HCT116 (cell line): ENCODE measurements around the gene DIP2A. TPM values are rescaled to one million over a fixed set of nuclear protein-coding genes. Genes with fewer than 3 reads are reported as not detected.

Source experiments
- ATAC-seq: fragments of 200-7000 bp; cut with Tn5 transposase; 2 replicates; pipeline ENCODE4 v1.9.1; 2020; ENCODE audit warnings: mild to moderate bottlenecking, moderate library complexity
- BruUV-seq: library from RNA; stranded (reverse); fragments of 400-500 nt; replicated peaks from 2 replicates; lab custom pipeline; 2021; lab: Mats Ljungman, UMichigan
- CTCF ChIA-PET: fragments of 300-600 bp; sonication (Branson Sonifier 250); formaldehyde crosslinking; loops from one replicate; lab custom pipeline; 2021; ENCODE audit warnings: antibody characterized with exemption; lab: Charles Lee
- POLR2A ChIA-PET: fragments of 300-600, 350-600 bp; sonication (Branson Sonifier 250); formaldehyde crosslinking; loops from one replicate; lab custom pipeline; 2021; ENCODE audit warnings: antibody characterized with exemption; lab: Charles Lee
- RAD21 ChIA-PET, 2 experiments: fragments of 300-600 bp; sonication (Branson Sonifier 250); formaldehyde crosslinking; loops; one replicate each; lab custom pipeline; 2023; ENCODE audit warnings: low total read pairs in 2 of 2; ENCODE audit not compliant: uncharacterized antibody in 2 of 2, unreplicated experiment in 2 of 2, low non-redundant PET in 1 of 2; lab: Charles Lee
- DNase-seq: peaks from one replicate; pipeline ENCODE4 v3.0.0-alpha.2; 2010; ENCODE audit warnings: low read depth, low spot score
- H2AFZ ChIP-seq: fragments of 200-600 bp; shearing (Covaris generic), sonication (generic); 2 replicates; pipeline ENCODE4 v1.6.1; 2017; ENCODE audit warnings: low read depth, mixed run types, mixed read lengths, antibody characterized with exemption, low read length; ENCODE audit not compliant: poor library complexity, severe bottlenecking
- H3K27ac ChIP-seq: 2 replicates; pipeline ENCODE4 v1.5.1; 2012; ENCODE audit warnings: low read depth, low read length
- H3K27me3 ChIP-seq: fragments of 200-600 bp; sonication (generic); 2 replicates; pipeline ENCODE4 v1.6.1; 2016; ENCODE audit warnings: mixed run types, low read length, mixed read lengths; ENCODE audit not compliant: insufficient read depth
- H3K36me3 ChIP-seq, 2 experiments: fragments of 200-500 bp in 1 of 2; fragments of 200-600 bp in 1 of 2; sonication (Bioruptor generic) in 1 of 2; sonication (generic) in 1 of 2; 2 replicates each; pipeline versions ENCODE4 v1.5.1 to v1.6.1; 2014 to 2016; ENCODE audit warnings: low read length in 2 of 2, inconsistent platforms in 1 of 2, mixed read lengths in 1 of 2, mixed run types in 1 of 2; ENCODE audit not compliant: insufficient read depth in 2 of 2, control insufficient read depth in 1 of 2
- H3K4me1 ChIP-seq, 2 experiments: fragments of 200-600 bp in 1 of 2; sonication (generic) in 1 of 2; 2 replicates each; pipeline versions ENCODE4 v1.5.1 to v1.6.1; 2012 to 2017; ENCODE audit warnings: low read length in 2 of 2, inconsistent platforms in 1 of 2, mild to moderate bottlenecking in 1 of 2, mixed read lengths in 1 of 2, mixed run types in 1 of 2, moderate library complexity in 1 of 2; ENCODE audit not compliant: insufficient read depth in 2 of 2, control insufficient read depth in 1 of 2
- H3K4me2 ChIP-seq: fragments of 200-600 bp; sonication (generic); 2 replicates; pipeline ENCODE4 v1.6.1; 2017; ENCODE audit warnings: mixed run types, low read length, mixed read lengths
- H3K4me3 ChIP-seq, 2 experiments: fragments of 200-600 bp in 1 of 2; sonication (generic) in 1 of 2; replicated peaks in 1 of 2; 2 replicates each; pipeline ENCODE4 v1.5.1; 2011 to 2016; ENCODE audit warnings: low read length in 2 of 2, control low read depth in 1 of 2, low read depth in 1 of 2, mild to moderate bottlenecking in 1 of 2, mixed read lengths in 1 of 2, mixed run types in 1 of 2
- H3K79me2 ChIP-seq: fragments of 200-600 bp; sonication (generic); 2 replicates; pipeline ENCODE4 v1.6.1; 2017; ENCODE audit warnings: mild to moderate bottlenecking, mixed run types, low read length, moderate library complexity, mixed read lengths; ENCODE audit not compliant: insufficient read depth
- H3K9ac ChIP-seq: fragments of 200-600 bp; sonication (generic); 2 replicates; pipeline ENCODE4 v1.6.1; 2016; ENCODE audit warnings: low read length, mixed read lengths
- H3K9me2 ChIP-seq: fragments of 200-600 bp; sonication (generic), shearing (Covaris generic); 2 replicates; pipeline ENCODE4 v1.6.1; 2017; ENCODE audit warnings: mixed run types, mild to moderate bottlenecking, moderate library complexity; ENCODE audit not compliant: insufficient read depth
- H3K9me3 ChIP-seq, 2 experiments: fragments of 200-500 bp in 1 of 2; fragments of 200-600 bp in 1 of 2; sonication (Bioruptor generic) in 1 of 2; sonication (generic) in 1 of 2; 2 replicates each; pipeline ENCODE4 v1.6.1; 2014 to 2017; ENCODE audit warnings: low read length in 2 of 2, mixed read lengths in 2 of 2, inconsistent platforms in 1 of 2, low read depth in 1 of 2, mild to moderate bottlenecking in 1 of 2, mixed run types in 1 of 2, moderate library complexity in 1 of 2; ENCODE audit not compliant: control insufficient read depth in 1 of 2, insufficient read depth in 1 of 2
- H4K20me1 ChIP-seq: fragments of 200-600 bp; sonication (generic), shearing (Covaris generic); 2 replicates; pipeline ENCODE4 v1.6.1; 2017; ENCODE audit warnings: mixed run types, mild to moderate bottlenecking, moderate library complexity; ENCODE audit not compliant: insufficient read depth
- ATF3 ChIP-seq: IDR thresholded peaks from 2 replicates; pipeline ENCODE4 v1.6.1; 2012
- CBX3 ChIP-seq: IDR thresholded peaks from 2 replicates; pipeline ENCODE4 v1.6.1; 2012; ENCODE audit warnings: low read depth
- CEBPB ChIP-seq: IDR thresholded peaks from 2 replicates; pipeline ENCODE4 v1.6.1; 2012; ENCODE audit warnings: low read depth
- CTCF ChIP-seq, 3 experiments: fragments of 200-600 bp in 1 of 3; sonication (generic) in 1 of 3; IDR thresholded peaks in 2 of 3; conservative IDR thresholded peaks in 1 of 3; 2 replicates each; pipeline ENCODE4 v1.5.1; 2012 to 2017; ENCODE audit warnings: low read depth in 2 of 3, low read length in 2 of 3, antibody characterized with exemption in 1 of 3, borderline replicate concordance in 1 of 3, control low read depth in 1 of 3, mild to moderate bottlenecking in 1 of 3, mixed read lengths in 1 of 3, mixed run types in 1 of 3, moderate library complexity in 1 of 3; ENCODE audit not compliant: insufficient read depth in 1 of 3
- EGR1 ChIP-seq: IDR thresholded peaks from 2 replicates; pipeline ENCODE4 v1.6.1; 2012; ENCODE audit warnings: low read depth
- EZH2 ChIP-seq: fragments of 200-600 bp; sonication (generic); IDR thresholded peaks from 2 replicates; pipeline ENCODE4 v1.6.1; 2017; ENCODE audit warnings: antibody characterized with exemption, mixed run types
- EZH2phosphoT487 ChIP-seq: fragments of 200-600 bp; IDR thresholded peaks from 2 replicates; pipeline ENCODE4 v1.6.1; 2018; ENCODE audit warnings: antibody characterized with exemption, borderline replicate concordance
- FOSL1 ChIP-seq: IDR thresholded peaks from 2 replicates; pipeline ENCODE4 v1.6.1; 2012; ENCODE audit warnings: low read depth
- JUND ChIP-seq: IDR thresholded peaks from 2 replicates; pipeline ENCODE4 v1.6.1; 2012
- POLR2A ChIP-seq: IDR thresholded peaks from 2 replicates; pipeline ENCODE4 v1.7.0; 2011; ENCODE audit warnings: borderline replicate concordance; ENCODE audit not compliant: insufficient read depth, insufficient read length; ENCODE audit errors: extremely low read depth
- POLR2AphosphoS5 ChIP-seq: IDR thresholded peaks from 2 replicates; pipeline ENCODE4 v1.6.1; 2011; ENCODE audit warnings: mild to moderate bottlenecking, low read depth, low read length, moderate library complexity
- RAD21 ChIP-seq: IDR thresholded peaks from 2 replicates; pipeline ENCODE4 v1.6.1; 2012; ENCODE audit warnings: low read depth, mild to moderate bottlenecking
- SIN3A ChIP-seq: IDR thresholded peaks from 2 replicates; pipeline ENCODE4 v1.6.1; 2012; ENCODE audit warnings: low read depth
- SP1 ChIP-seq: IDR thresholded peaks from 2 replicates; pipeline ENCODE4 v1.6.1; 2012; ENCODE audit warnings: low read depth
- SRF ChIP-seq: IDR thresholded peaks from 2 replicates; pipeline ENCODE4 v1.6.1; 2012; ENCODE audit warnings: low read depth
- TCF7L2 ChIP-seq: IDR thresholded peaks from 2 replicates; pipeline ENCODE4 v1.7.0; 2011; ENCODE audit warnings: borderline replicate concordance, inconsistent platforms; ENCODE audit not compliant: insufficient read depth, insufficient read length; ENCODE audit errors: extremely low read depth
- YY1 ChIP-seq: IDR thresholded peaks from 2 replicates; pipeline ENCODE4 v1.6.1; 2011; ENCODE audit warnings: low read length, low read depth, moderate library complexity, mild to moderate bottlenecking; ENCODE audit not compliant: insufficient replicate concordance; ENCODE audit errors: extremely low read depth
- ZFX ChIP-seq: fragments of 450-650 bp; IDR thresholded peaks from 2 replicates; pipeline ENCODE4 v1.6.1; 2017
- ZNF274 ChIP-seq: fragments of 200-500 bp; sonication (Bioruptor generic); IDR thresholded peaks from 2 replicates; pipeline ENCODE4 v1.6.1; 2014; ENCODE audit warnings: mild to moderate bottlenecking, low read depth, low read length, inconsistent platforms
- intact Hi-C: fragments of 100-400 bp; cut with micrococcal nuclease; formaldehyde crosslinking; loops from 2 replicates; pipeline ENCODE4 v1.10.0; 2022
- total RNA-seq: library from RNA; stranded (reverse); gene quantifications from one replicate; pipeline ENCODE4 v1.2.1, GENCODE V29; 2021; ENCODE audit not compliant: unreplicated experiment
- TF ChIP-seq, protein P1 (sequence below): IDR thresholded peaks from 2 replicates; pipeline ENCODE4 v1.6.1; 2012

Gene DIP2A
- total RNA-seq, 1 experiment from 2014 or later = 39.9 TPM

GRCh38 chr21:46474382-46474781, 15.7 kb downstream of the DIP2A start:
- intact Hi-C loops = no loop called here
- TF ChIP-seq, protein P1, sequence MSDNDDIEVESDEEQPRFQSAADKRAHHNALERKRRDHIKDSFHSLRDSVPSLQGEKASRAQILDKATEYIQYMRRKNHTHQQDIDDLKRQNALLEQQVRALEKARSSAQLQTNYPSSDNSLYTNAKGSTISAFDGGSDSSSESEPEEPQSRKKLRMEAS = no peak
- TF ChIP-seq SIN3A (no peak), ZNF274 (no peak), EZH2phosphoT487 (no peak), CEBPB (no peak), EZH2 (no peak), JUND (no peak), ATF3 (no peak), YY1 (no peak), EGR1 (no peak), CBX3 (no peak)
- H3K9me2 ChIP-seq = no peaks in the 10 kb centered on the region
- no peak overlapping the region for H3K27ac ChIP-seq
- no peaks in the 10 kb centered on the region for H3K27me3 ChIP-seq
- POLR2A ChIA-PET = no interaction called here
- RAD21 ChIA-PET = no interaction called here
- no TSS peak for BruUV-seq
- CTCF ChIA-PET = no interaction called here
- H2AFZ ChIP-seq = no peak overlapping the region
- H3K4me1 ChIP-seq = no peaks in the 10 kb centered on the region
- ATAC-seq (no peak), DNase-seq (no peak)
- no peaks in the 10 kb centered on the region for H3K36me3 ChIP-seq
- no peak overlapping the region for H3K4me2 ChIP-seq
- H3K4me3 ChIP-seq = no peak overlapping the region
- no peaks in the 10 kb centered on the region for H4K20me1 ChIP-seq
- no peak overlapping the region for H3K9ac ChIP-seq
- H3K9me3 ChIP-seq = no peaks in the 10 kb centered on the region
- peaks cover 14% of the 10 kb centered on the region for H3K79me2 ChIP-seq

- Histone ChIP-seq H3K9me2 (no peaks in the 10 kb centered on the region), H3K4me2 (no peak overlapping the region), H4K20me1 (no peaks in the 10 kb centered on the region), H3K9me3 (no peaks in the 10 kb centered on the region), H3K27ac (no peak overlapping the region), H2AFZ (no peak overlapping the region), H3K36me3 (no peaks in the 10 kb centered on the region), H3K9ac (no peak overlapping the region), H3K79me2 (peaks cover 14% of the 10 kb centered on the region), H3K27me3 (no peaks in the 10 kb centered on the region), H3K4me3 (no peak overlapping the region)
- RAD21 ChIA-PET = no interaction called here
- intact Hi-C loops = no loop called here
- no peak for ATAC-seq
- CTCF ChIA-PET = no interaction called here
- BruUV-seq = no TSS peak
- TF ChIP-seq ATF3 (no peak), SRF (no peak), TCF7L2 (no peak), SIN3A (no peak), POLR2AphosphoS5 (no peak), EGR1 (no peak), POLR2A (no peak), JUND (no peak), YY1 (no peak), FOSL1 (no peak), RAD21 (no peak), ZFX (no peak), CBX3 (no peak), CTCF (IDR thresholded peaks at IDR 0.05 in 2 of 3, conservative IDR thresholded peaks at IDR 0.05 in 1 of 3; ENCODE audit: borderline replicate concordance in 1 of 3, insufficient read depth in 1 of 3, low read depth in 2 of 3, low read length in 2 of 3) (no peak), SP1 (no peak)
- TF ChIP-seq, protein P1 = no peak
- TF ChIP-seq, all 23 proteins: peak for 0
- no peaks in the 10 kb centered on the region for H3K4me1 ChIP-seq
- DNase-seq = no peak
- POLR2A ChIA-PET = no interaction called here
Observed at GRCh38 chr21:46475296-46475695, 16.6 kb downstream of the DIP2A start.
